ENCODE data around the gene C1orf74. TPM values are rescaled to one million over a fixed set of nuclear protein-coding genes. Genes with fewer than 3 reads are reported as not detected.
A peak's percentile ranks its signal among the peaks of the same experiment; 100 is the strongest.

Gene C1orf74
- total RNA-seq, 6 donors from 2014 or later, result 0.89 to 3.2 (median 1.8) TPM

DNA sequence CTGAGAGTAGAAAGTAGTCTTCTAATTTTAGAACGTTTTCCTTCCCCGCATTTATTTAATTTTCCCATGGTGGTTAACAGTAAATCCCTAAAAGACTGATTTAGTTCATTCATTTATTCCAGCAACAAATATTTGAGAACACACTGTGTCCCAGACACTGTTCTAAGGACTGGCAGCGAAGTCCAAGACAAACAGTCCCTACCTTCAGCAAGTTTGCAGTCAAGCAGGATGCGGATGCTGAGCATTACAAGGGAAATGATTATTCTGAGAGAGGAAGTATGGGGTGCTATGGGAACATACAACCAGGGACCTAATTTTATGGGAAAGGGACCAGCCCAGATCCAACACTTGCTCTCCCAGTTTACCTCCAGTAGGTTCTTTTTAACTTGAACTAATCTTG, 1.2 kb upstream of the C1orf74 start:
- no peaks in the 10 kb centered on the region for H3K9me3 ChIP-seq
- H3K27ac ChIP-seq, result peak overlapping the region in 1 of 4 donors; percentile 91
- 94 to 95% methylated on average over 4 of the region's 4 CpGs for WGBS, 2 donors
- TF ChIP-seq EP300 (IDR thresholded peaks at IDR 0.05) (no peak), POLR2A (IDR thresholded peaks at IDR 0.05) (no peak), POLR2AphosphoS5 (IDR thresholded peaks at IDR 0.05) (no peak)
- TF ChIP-seq, protein P1, sequence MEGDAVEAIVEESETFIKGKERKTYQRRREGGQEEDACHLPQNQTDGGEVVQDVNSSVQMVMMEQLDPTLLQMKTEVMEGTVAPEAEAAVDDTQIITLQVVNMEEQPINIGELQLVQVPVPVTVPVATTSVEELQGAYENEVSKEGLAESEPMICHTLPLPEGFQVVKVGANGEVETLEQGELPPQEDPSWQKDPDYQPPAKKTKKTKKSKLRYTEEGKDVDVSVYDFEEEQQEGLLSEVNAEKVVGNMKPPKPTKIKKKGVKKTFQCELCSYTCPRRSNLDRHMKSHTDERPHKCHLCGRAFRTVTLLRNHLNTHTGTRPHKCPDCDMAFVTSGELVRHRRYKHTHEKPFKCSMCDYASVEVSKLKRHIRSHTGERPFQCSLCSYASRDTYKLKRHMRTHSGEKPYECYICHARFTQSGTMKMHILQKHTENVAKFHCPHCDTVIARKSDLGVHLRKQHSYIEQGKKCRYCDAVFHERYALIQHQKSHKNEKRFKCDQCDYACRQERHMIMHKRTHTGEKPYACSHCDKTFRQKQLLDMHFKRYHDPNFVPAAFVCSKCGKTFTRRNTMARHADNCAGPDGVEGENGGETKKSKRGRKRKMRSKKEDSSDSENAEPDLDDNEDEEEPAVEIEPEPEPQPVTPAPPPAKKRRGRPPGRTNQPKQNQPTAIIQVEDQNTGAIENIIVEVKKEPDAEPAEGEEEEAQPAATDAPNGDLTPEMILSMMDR (IDR thresholded peaks at IDR 0.05), result no peak
- ATAC-seq (ENCODE audit: low FRiP score in 2 of 2) (no peak), DNase-seq (no peak)
- peaks cover 8 to 26% (median 18%) of the 10 kb centered on the region in 4 donors for H3K4me1 ChIP-seq
- H3K27me3 ChIP-seq, result no peaks in the 10 kb centered on the region
- no peak overlapping the region for H3K4me3 ChIP-seq
- peaks cover 0 to 10% (median 2%) of the 10 kb centered on the region in 4 donors for H3K36me3 ChIP-seq

DNA sequence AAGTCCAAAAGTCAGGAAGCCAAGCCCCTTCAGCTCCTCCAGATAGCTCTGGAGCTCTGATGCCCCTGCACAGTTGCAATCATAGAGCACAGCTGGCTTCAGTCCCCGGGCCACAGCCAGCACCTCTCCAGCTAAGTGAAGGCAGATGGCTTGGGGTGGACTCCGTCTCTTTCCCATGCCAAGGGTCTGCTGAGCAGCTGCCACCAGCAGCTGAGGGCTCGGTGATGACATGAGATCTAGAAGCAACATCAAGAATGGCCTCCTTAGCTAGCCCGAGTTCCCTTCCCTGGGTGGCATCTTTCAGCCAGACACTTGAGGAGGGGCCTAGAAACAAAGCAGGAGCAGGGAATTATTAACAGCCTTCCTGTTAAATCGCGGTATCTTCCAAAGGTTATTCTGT, 973 bp downstream of the C1orf74 start:
- Histone ChIP-seq H3K9me3 (no peaks in the 10 kb centered on the region), H3K4me3 (peak overlapping the region in 1 of 4 donors; percentile 59), H3K4me1 (peaks cover 8 to 25% (median 18%) of the 10 kb centered on the region in 4 donors), H3K27me3 (no peaks in the 10 kb centered on the region), H3K36me3 (peaks cover 0 to 3% (median 0%) of the 10 kb centered on the region in 4 donors), H3K27ac (no peak overlapping the region)
- TF ChIP-seq, protein P1 (IDR thresholded peaks at IDR 0.05), result no peak
- TF ChIP-seq POLR2A (IDR thresholded peaks at IDR 0.05), result no peak
- TF ChIP-seq POLR2AphosphoS5 (IDR thresholded peaks at IDR 0.05), result no peak
- TF ChIP-seq EP300 (IDR thresholded peaks at IDR 0.05), result no peak
- WGBS, 2 donors, result 76% methylated on average over 6 of the region's 6 CpGs
- DNase-seq (no peak), ATAC-seq (ENCODE audit: low FRiP score in 2 of 2) (no peak)

DNA sequence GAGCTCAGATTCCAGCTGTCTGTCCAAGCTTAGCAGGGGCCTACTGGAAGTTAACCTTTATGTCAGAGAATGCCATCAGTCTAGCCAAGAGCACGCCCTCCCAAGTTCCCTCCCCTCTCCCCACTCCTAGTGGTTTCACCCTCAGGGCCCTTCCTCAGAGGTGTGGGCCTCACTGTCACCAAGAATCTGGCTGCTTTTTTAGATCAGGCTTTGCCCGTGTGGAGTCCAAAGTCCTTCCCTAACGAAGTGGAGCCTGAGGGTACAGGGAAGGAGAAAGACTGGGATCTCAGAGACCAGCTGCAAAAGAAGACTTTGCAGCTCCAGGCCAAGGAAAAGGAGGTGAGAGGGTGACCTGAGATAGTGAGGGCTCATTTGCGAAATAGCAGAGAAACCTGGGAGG, 4.1 kb downstream of the C1orf74 start:
- H3K9me3 ChIP-seq, result no peaks in the 10 kb centered on the region
- ATAC-seq (ENCODE audit: low FRiP score in 2 of 2) (no peak), DNase-seq (no peak)
- no peak overlapping the region for H3K27ac ChIP-seq
- no peak overlapping the region for H3K4me3 ChIP-seq
- WGBS, 2 donors, result 82 to 84% methylated on average over 4 of the region's 4 CpGs
- H3K27me3 ChIP-seq, result no peaks in the 10 kb centered on the region
- TF ChIP-seq POLR2A (IDR thresholded peaks at IDR 0.05) (no peak), POLR2AphosphoS5 (IDR thresholded peaks at IDR 0.05) (no peak), EP300 (IDR thresholded peaks at IDR 0.05) (no peak)
- TF ChIP-seq, protein P1 (IDR thresholded peaks at IDR 0.05), result no peak
- peaks cover 0 to 10% (median 0%) of the 10 kb centered on the region in 4 donors for H3K36me3 ChIP-seq
- H3K4me1 ChIP-seq, result peaks cover 8 to 16% (median 13%) of the 10 kb centered on the region in 4 donors

DNA sequence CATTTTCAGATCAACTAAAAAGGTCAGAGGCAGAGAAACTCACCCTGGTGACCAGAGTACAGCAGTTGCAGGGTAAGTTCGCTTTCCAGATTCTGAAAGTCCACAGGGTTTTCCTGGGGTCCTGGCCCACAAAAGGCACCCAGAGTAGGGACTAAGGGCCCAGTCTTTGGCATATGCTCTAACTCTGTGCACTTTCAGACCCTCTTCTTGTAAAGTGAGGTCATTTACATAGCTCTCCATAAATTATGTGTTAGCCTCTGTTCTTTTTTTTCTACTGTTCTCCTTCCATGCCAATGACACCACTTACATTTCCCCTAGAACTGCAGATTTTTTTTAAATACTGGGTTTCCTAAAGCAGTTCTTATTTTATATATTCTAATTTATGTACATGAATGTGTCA, 6.3 kb downstream of the C1orf74 start:
- H3K27ac ChIP-seq, result no peak overlapping the region
- DNase-seq (no peak), ATAC-seq (ENCODE audit: low FRiP score in 2 of 2) (no peak)
- H3K4me3 ChIP-seq, result no peak overlapping the region
- peaks cover 0 to under 1% (median 0%) of the 10 kb centered on the region in 4 donors for H3K4me1 ChIP-seq
- TF ChIP-seq, protein P1 (IDR thresholded peaks at IDR 0.05), result no peak
- TF ChIP-seq POLR2A (IDR thresholded peaks at IDR 0.05), result no peak
- no peak for TF ChIP-seq EP300 (IDR thresholded peaks at IDR 0.05)
- no peak for TF ChIP-seq POLR2AphosphoS5 (IDR thresholded peaks at IDR 0.05)
- no peaks in the 10 kb centered on the region for H3K9me3 ChIP-seq
- H3K36me3 ChIP-seq, result peaks cover 0 to 10% (median 0%) of the 10 kb centered on the region in 4 donors
- no peaks in the 10 kb centered on the region for H3K27me3 ChIP-seq
- 83 to 100% methylated on average over 1 of the region's 1 CpG for WGBS, 2 donors

DNA sequence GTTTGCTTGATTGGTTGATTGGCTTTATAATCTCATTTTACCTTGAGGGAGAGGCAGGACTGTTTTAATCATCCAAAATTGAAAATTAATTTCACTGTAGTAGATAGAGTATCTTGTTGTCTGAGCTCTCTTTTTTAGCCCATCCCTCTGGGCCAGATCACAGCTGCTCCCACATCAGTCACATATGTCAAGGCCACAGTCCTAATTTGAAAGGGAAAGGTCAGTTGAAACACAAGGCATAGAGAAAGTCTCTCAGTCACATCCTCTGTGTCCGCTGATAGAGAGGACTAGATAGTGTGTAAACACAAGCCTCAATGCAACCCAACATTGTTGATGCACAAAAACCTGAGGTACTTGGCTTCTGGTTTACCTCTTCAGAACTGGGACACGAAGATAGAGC, 6.8 kb downstream of the C1orf74 start:
- 97% methylated on average over 2 of the region's 2 CpGs for WGBS, 2 donors
- no peaks in the 10 kb centered on the region for H3K4me1 ChIP-seq
- H3K36me3 ChIP-seq, result peaks cover 0 to 10% (median 0%) of the 10 kb centered on the region in 4 donors
- no peak overlapping the region for H3K27ac ChIP-seq
- no peaks in the 10 kb centered on the region for H3K9me3 ChIP-seq
- no peak overlapping the region for H3K4me3 ChIP-seq
- ATAC-seq (ENCODE audit: low FRiP score in 2 of 2) (no peak), DNase-seq (no peak)
- no peaks in the 10 kb centered on the region for H3K27me3 ChIP-seq
- TF ChIP-seq EP300 (IDR thresholded peaks at IDR 0.05) (no peak), POLR2A (IDR thresholded peaks at IDR 0.05) (no peak), POLR2AphosphoS5 (IDR thresholded peaks at IDR 0.05) (no peak)
- TF ChIP-seq, protein P1 (IDR thresholded peaks at IDR 0.05), result no peak
